ENCODE data around the gene ITGA1. TPM values are rescaled to one million over a fixed set of nuclear protein-coding genes. Genes with fewer than 3 reads are reported as not detected.
"Not testable (repeated sequence)": the region's sequence is repeated elsewhere in the genome, so short reads cannot be mapped to it uniquely, and the experiment has no call there.

The ITGA1 gene
- total and polyA plus RNA-seq, 2 of the 13 experiments (the other 11 are each of a cell fraction or from before 2014, with no cell fraction given) = 23.1 to 28.6 TPM

DNA sequence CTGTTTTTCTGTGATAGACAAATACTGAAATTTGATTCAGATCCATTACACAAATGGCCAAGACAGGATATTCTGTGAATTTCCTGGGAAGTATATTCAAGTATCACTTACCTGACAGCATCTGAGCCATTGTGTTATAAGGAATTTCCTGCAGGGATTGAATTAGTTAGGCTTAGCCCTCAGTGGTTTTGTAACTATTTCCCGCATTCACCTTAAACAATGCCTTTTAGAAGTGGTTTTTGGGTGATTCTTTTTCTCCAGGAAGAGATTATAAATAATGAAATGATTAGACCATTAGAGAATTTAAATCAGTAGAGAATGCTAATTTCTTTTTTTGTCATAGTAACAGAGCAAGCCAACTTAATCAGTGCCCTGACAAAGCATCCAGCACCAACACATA lies 30.6 kb downstream of the ITGA1 start:
- Histone ChIP-seq H3K36me3 (replicated peaks in 1 of 2; ENCODE audit: control insufficient read depth in 1 of 2, insufficient read depth in 2 of 2, low read length in 2 of 2) (no peaks in the 10 kb centered on the region; a peak in 2 of 5 replicates), H3K4me1 (ENCODE audit: insufficient read depth, low read length) (0 out of 2 replicates have a peak, but pooled peaks cover 5% of the 10 kb centered on the region), H3K27ac (ENCODE audit: extremely low read length, insufficient read depth, low read length) (no peak overlapping the region), H3K9ac (ENCODE audit: insufficient read depth, low read depth, low read length) (no peak overlapping the region), H3K9me3 (ENCODE audit: low read length) (no peaks in the 10 kb centered on the region), H3K4me3 (replicated peaks in 1 of 3; ENCODE audit: insufficient read depth in 1 of 3, low read depth in 2 of 3, low read length in 3 of 3) (no peak overlapping the region), H2AFZ (ENCODE audit: low read length) (no peak overlapping the region), H3K4me2 (ENCODE audit: low read depth, low read length) (no peak overlapping the region), H4K20me1 (ENCODE audit: insufficient read depth, low read length) (no peaks in the 10 kb centered on the region), H3K79me2 (ENCODE audit: insufficient read depth, low read length) (peaks cover 5% of the 10 kb centered on the region), H3K27me3 (ENCODE audit: control insufficient read depth in 1 of 2, insufficient read depth in 2 of 2, low read length in 2 of 2) (no peaks in the 10 kb centered on the region)
- in situ Hi-C loops (cut with HindIII; ENCODE audit: extremely low pct_ligation_motif_present, low pct_unique_long_range_greater_than_20kb) (no loop called here), intact Hi-C loops (cut with micrococcal nuclease; ENCODE audit: unreplicated experiment) (no loop called here)
- no peak for TF ChIP-seq ZNF20 (CRISPR knock-in tag; IDR thresholded peaks at IDR 0.05)
- TF ChIP-seq ZNF644 (CRISPR knock-in tag; IDR thresholded peaks at IDR 0.05; ENCODE audit: low read depth) = no peak
- TF ChIP-seq NCOA5 (CRISPR knock-in tag; IDR thresholded peaks at IDR 0.05) = no peak
- TF ChIP-seq HDAC6 (IDR thresholded peaks at IDR 0.05; ENCODE audit: low read depth, low read length) = no peak
- TF ChIP-seq, protein P1, sequence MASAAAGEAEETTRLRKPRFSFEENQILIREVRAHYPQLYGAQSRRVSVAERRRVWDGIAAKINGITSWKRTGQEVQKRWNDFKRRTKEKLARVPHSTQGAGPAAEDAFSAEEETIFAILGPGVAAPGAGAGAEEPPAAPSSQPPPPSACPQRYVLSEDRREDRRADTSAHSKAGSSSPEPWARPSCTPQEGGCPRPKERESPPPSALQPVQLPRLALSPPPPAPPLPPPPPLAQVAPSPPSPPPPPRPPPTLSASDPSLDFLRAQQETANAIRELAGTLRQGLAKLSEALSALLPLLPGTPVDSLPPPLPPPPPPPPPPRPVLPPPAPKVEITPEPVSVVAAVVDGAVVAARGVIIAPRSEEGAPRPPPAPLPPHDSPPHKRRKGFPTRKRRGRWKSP (CRISPR knock-in tag; IDR thresholded peaks at IDR 0.05) = no peak
- no peak for TF ChIP-seq ZFP82 (CRISPR knock-in tag; IDR thresholded peaks at IDR 0.05; ENCODE audit: borderline replicate concordance)
- no peak for TF ChIP-seq ZNF670 (CRISPR knock-in tag; IDR thresholded peaks at IDR 0.05; ENCODE audit: borderline replicate concordance)
- TF ChIP-seq RARG (CRISPR knock-in tag; IDR thresholded peaks at IDR 0.05; ENCODE audit: low read depth) = no peak
- no peak for TF ChIP-seq ZNF496 (CRISPR knock-in tag; IDR thresholded peaks at IDR 0.05; ENCODE audit: insufficient replicate concordance)
- no peak for TF ChIP-seq HOXA3 (CRISPR knock-in tag; IDR thresholded peaks at IDR 0.05)
- TF ChIP-seq, protein P2, sequence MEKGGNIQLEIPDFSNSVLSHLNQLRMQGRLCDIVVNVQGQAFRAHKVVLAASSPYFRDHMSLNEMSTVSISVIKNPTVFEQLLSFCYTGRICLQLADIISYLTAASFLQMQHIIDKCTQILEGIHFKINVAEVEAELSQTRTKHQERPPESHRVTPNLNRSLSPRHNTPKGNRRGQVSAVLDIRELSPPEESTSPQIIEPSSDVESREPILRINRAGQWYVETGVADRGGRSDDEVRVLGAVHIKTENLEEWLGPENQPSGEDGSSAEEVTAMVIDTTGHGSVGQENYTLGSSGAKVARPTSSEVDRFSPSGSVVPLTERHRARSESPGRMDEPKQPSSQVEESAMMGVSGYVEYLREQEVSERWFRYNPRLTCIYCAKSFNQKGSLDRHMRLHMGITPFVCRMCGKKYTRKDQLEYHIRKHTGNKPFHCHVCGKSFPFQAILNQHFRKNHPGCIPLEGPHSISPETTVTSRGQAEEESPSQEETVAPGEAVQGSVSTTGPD (CRISPR knock-in tag; IDR thresholded peaks at IDR 0.05) = no peak
- TF ChIP-seq, protein P3, sequence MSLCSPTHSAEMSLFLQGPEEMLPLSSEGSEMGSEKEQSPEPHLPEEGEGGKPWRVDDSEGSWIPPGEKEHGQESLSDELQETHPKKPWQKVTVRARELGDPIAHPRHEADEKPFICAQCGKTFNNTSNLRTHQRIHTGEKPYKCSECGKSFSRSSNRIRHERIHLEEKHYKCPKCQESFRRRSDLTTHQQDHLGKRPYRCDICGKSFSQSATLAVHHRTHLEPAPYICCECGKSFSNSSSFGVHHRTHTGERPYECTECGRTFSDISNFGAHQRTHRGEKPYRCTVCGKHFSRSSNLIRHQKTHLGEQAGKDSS (CRISPR knock-in tag; IDR thresholded peaks at IDR 0.05; ENCODE audit: borderline replicate concordance, low read depth) = no peak
- TF ChIP-seq SMC3 (IDR thresholded peaks at IDR 0.05; ENCODE audit: low read length) = no peak
- no TSS peak for BruUV-seq (replicated peaks)
- no peak for FAIRE-seq
- WGBS (ENCODE audit: low lambda C conversion rate) = 95% methylated on average over 1 of the region's 1 CpG
- CTCF ChIA-PET (ENCODE audit: low intra/inter-chr PET ratio, low total read pairs) = no interaction called here
- DNase-seq (ENCODE audit: low spot score) = no peak
- no peak for ATAC-seq
- POLR2A ChIA-PET = no interaction called here

DNA sequence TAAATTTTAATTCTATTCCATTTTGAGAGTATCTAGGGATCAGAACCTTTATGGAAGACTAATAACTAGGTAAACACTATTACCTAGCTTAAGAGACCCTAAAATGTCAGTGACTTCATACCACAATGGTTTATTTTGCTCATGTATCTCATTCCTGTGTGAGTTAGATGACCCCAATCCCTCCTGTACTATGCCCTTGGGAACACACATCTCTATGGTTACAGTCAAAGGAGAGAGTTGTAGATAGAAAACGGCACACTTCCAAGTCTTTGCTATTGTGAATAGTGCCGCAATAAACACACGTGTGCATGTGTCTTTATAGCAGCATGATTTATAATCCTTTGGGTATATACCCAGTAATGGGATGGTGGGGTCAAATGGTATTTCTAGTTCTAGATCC lies 31.1 kb downstream of the ITGA1 start:
- DNase-seq (ENCODE audit: low spot score); H3K4me3 ChIP-seq (replicated peaks in 1 of 3; ENCODE audit: insufficient read depth in 1 of 3, low read depth in 2 of 3, low read length in 3 of 3); H3K9me3 ChIP-seq (ENCODE audit: low read length); H2AFZ ChIP-seq (ENCODE audit: low read length); FAIRE-seq; H3K79me2 ChIP-seq (ENCODE audit: insufficient read depth, low read length); H3K4me2 ChIP-seq (ENCODE audit: low read depth, low read length); H3K36me3 ChIP-seq (replicated peaks in 1 of 2; ENCODE audit: control insufficient read depth in 1 of 2, insufficient read depth in 2 of 2, low read length in 2 of 2); H3K4me1 ChIP-seq (ENCODE audit: insufficient read depth, low read length); CTCF ChIA-PET (ENCODE audit: low intra/inter-chr PET ratio, low total read pairs); H3K9ac ChIP-seq (ENCODE audit: insufficient read depth, low read depth, low read length); POLR2A ChIA-PET; H3K27ac ChIP-seq (ENCODE audit: extremely low read length, insufficient read depth, low read length); H3K27me3 ChIP-seq (ENCODE audit: control insufficient read depth in 1 of 2, insufficient read depth in 2 of 2, low read length in 2 of 2); BruUV-seq (replicated peaks); in situ Hi-C loops (cut with HindIII; ENCODE audit: extremely low pct_ligation_motif_present, low pct_unique_long_range_greater_than_20kb); intact Hi-C loops (cut with micrococcal nuclease; ENCODE audit: unreplicated experiment); H4K20me1 ChIP-seq (ENCODE audit: insufficient read depth, low read length); ATAC-seq: not testable (repeated sequence)
- 88% methylated on average over 3 of the region's 3 CpGs for WGBS (ENCODE audit: low lambda C conversion rate)

Data from HepG2 (cell line).